Immature natural killer cell (primary cell): Measurements from ENCODE around the gene MYOCOS. TPM values are rescaled to one million over a fixed set of nuclear protein-coding genes. Genes with fewer than 3 reads are reported as not detected.
A peak's percentile ranks its signal among the peaks of the same experiment; 100 is the strongest.
"Not testable (repeated sequence)": the region's sequence is repeated elsewhere in the genome, so short reads cannot be mapped to it uniquely, and the experiment has no call there.

Experiments used
- DNase-seq, 3 donors: peaks; one replicate each; pipeline ENCODE4 v3.0.0; 2022; ENCODE audit warnings: mixed read lengths in 1 of 3
- H3K27ac Mint-ChIP-seq, 6 donors: one replicate each; pipeline ENCODE4 v1.8.0; 2020; ENCODE audit warnings: mixed read lengths in 6 of 6, mild to moderate bottlenecking in 5 of 6, inconsistent platforms in 4 of 6, moderate library complexity in 3 of 6
- H3K27me3 Mint-ChIP-seq, 3 donors: one replicate each; pipeline ENCODE4 v1.8.0; 2020 to 2021; ENCODE audit warnings: low read depth in 3 of 3, mild to moderate bottlenecking in 3 of 3, mixed read lengths in 3 of 3, moderate library complexity in 3 of 3, inconsistent platforms in 1 of 3
- H3K36me3 Mint-ChIP-seq, 3 donors: one replicate each; pipeline ENCODE4 v1.8.0; 2020; ENCODE audit warnings: mixed read lengths in 3 of 3, inconsistent platforms in 2 of 3, mild to moderate bottlenecking in 2 of 3
- H3K4me1 Mint-ChIP-seq, 2 donors: one replicate each; pipeline ENCODE4 v1.8.0; 2020; ENCODE audit warnings: inconsistent platforms in 2 of 2, mild to moderate bottlenecking in 2 of 2, mixed read lengths in 2 of 2, moderate library complexity in 1 of 2
- H3K4me3 Mint-ChIP-seq, 5 donors: one replicate each; pipeline ENCODE4 v1.8.0; 2020; ENCODE audit warnings: mild to moderate bottlenecking in 5 of 5, mixed read lengths in 5 of 5, inconsistent platforms in 3 of 5, moderate library complexity in 3 of 5
- H3K9me3 Mint-ChIP-seq, 6 donors: one replicate each; pipeline ENCODE4 v1.8.0; 2020; ENCODE audit warnings: mild to moderate bottlenecking in 6 of 6, mixed read lengths in 6 of 6, inconsistent platforms in 4 of 6, moderate library complexity in 3 of 6
- polyA plus RNA-seq, 3 donors: library from polyadenylated mRNA; unstranded; fragments of 300-500 nt; fragmentation: Illumina TruSeq; gene quantifications; one replicate each; pipeline ENCODE4 v1.2.3, GENCODE V29; 2021

Gene MYOCOS
- polyA plus RNA-seq, 3 donors from 2014 or later: not detected

DNA sequence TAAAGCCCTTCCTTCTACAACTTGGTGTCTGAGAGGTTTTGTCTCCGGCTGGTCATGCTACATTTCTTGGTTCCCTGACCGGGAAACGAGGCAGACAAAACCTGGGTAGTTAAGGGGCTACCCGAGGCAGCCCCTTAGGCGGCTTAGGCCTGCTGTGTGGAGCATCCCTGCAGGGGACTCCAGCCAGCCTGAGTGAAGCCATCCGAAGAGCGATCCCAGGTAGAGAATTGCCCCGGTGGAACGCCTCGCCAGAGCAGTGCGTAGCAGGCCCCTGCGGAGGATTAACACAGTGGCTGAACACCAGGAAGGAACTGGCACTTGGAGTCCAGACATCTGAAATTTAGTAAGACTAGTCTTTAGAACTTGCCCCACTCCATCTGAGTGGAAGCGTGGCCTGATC is 21.2 kb upstream of the MYOCOS start:
- no peaks in the 10 kb centered on the region for H3K36me3 Mint-ChIP-seq
- H3K4me1 Mint-ChIP-seq: no peaks in the 10 kb centered on the region
- no peaks in the 10 kb centered on the region for H3K9me3 Mint-ChIP-seq
- no peak overlapping the region for H3K4me3 Mint-ChIP-seq
- no peak overlapping the region for H3K27ac Mint-ChIP-seq
- no peak for DNase-seq
- H3K27me3 Mint-ChIP-seq: peaks cover 0 to 2% (median 0%) of the 10 kb centered on the region in 3 donors

DNA sequence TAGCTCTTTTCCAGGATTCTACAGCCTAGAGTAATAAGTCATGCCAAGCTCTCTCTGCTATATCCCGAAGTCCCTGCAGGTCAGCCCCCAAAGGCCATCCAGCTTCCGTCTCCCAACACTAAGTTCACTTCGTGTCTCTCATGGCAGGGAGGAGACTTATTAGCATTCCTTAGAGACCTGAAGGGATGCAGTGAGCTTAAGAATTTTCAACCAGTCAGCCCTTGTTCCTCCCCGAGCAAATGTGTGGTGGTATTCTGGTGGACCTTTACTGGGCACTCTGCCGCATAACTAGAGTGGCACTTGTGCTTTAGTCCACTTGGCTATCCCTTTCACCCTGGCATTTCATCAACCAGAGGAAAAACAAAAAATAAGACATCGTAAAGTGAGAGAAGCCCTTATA is 19.0 kb upstream of the MYOCOS start:
- not testable (repeated sequence) for H3K36me3 Mint-ChIP-seq, DNase-seq, H3K4me3 Mint-ChIP-seq, H3K9me3 Mint-ChIP-seq, H3K27me3 Mint-ChIP-seq, H3K4me1 Mint-ChIP-seq
- H3K27ac Mint-ChIP-seq: peak overlapping the region in 1 of 6 donors; percentile 3

DNA sequence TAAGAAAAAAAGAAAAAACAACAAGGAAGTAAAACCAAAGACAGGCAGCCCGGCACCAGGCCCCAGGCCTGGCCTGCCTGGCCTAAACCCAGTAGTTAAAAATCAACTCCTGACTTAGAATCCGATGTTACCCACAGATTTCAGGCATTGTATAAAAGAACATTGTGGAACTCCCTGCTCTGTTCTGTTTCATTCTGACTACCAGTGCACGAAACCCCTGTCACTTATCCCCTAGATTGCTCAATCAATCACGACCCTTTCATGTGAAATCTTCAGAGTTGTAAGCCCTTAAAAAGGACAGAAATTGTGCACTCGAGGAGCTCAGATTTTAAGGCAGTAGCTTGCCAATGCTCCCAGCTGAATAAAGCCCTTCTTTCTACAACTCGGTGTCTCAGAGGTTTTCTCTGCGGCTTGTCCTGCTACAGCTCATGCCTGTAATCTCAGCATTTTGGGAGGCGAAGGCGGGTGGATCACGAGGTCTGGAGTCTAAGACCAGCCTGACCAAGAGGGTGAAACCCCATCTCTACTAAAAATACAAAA is 15.6 kb upstream of the MYOCOS start:
- H3K27ac Mint-ChIP-seq: no peak overlapping the region
- no peaks in the 10 kb centered on the region for H3K36me3 Mint-ChIP-seq

DNA sequence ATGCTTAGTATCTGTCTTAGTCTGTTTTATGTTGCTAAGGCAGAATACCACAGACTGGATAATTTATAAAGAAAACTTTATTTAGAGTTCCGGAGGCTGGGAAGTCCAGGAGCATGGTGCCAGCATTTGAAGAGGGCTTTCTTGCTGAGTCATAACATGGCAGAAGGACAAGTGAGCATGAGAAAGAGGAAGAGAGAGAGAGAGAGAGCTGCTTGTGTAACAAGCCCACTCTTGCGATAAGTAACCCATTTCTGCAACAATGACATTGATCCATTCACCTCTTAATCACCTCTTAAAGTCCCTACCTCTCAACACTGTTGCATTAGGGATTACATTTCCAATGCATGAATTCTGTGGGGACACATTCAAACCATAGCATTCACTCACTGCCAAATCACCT is 11.7 kb upstream of the MYOCOS start:
- H3K9me3 Mint-ChIP-seq: no peaks in the 10 kb centered on the region
- no peak for DNase-seq
- H3K27me3 Mint-ChIP-seq: peaks cover 0 to 3% (median 1%) of the 10 kb centered on the region in 3 donors
- no peaks in the 10 kb centered on the region for H3K4me1 Mint-ChIP-seq
- no peak overlapping the region for H3K4me3 Mint-ChIP-seq
- no peak overlapping the region for H3K27ac Mint-ChIP-seq
- no peaks in the 10 kb centered on the region for H3K36me3 Mint-ChIP-seq

More for the DNA sequence above, 15.6 kb upstream of the MYOCOS start:
- Mint-ChIP-seq H3K27me3 (peaks cover 0 to 4% (median 1%) of the 10 kb centered on the region in 3 donors), H3K4me1 (no peaks in the 10 kb centered on the region), H3K9me3 (no peaks in the 10 kb centered on the region), H3K4me3 (no peak overlapping the region)
- no peak for DNase-seq

DNA sequence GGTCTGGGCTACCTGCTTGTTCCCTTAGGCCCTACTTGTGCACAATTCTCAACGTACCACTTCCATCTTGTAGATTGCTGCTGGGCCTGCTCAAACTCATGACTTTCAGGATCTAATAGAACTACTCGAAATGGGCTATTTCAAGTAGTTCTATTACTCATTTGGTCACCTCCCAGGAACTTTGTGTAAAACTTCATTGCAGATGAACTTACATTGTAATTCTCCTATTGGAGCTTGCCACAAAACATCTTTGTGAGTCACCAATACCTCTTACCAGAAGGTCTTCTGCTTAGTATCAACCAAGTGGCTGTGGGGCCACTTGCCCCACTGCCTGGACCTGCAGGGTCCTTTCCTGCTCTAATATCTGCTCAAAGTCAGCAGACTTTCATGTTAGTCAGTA is 10.7 kb upstream of the MYOCOS start:
- Mint-ChIP-seq H3K27ac (no peak overlapping the region), H3K27me3 (peaks cover 0 to 3% (median under 1%) of the 10 kb centered on the region in 3 donors), H3K9me3 (no peaks in the 10 kb centered on the region), H3K4me3 (no peak overlapping the region), H3K36me3 (no peaks in the 10 kb centered on the region), H3K4me1 (no peaks in the 10 kb centered on the region)
- DNase-seq: no peak

DNA sequence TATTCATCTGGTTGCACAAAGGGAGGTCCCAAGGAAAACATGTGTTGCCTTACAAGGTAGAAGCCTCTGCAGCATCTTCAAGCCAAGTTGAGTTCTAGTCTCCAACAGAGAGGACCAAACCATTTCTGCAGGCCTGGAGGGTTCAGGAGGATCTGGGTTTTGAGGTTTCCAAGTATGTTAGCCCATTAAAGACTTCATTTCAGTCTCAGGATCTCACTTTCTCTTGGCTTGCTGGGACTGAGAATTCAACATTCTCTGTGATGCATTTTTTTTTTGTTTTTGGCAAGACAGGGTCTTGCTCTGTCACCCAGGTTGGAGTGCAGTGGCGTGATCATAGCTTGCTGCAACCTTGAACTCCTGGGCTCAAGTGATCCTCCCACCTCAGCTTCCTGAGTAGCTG is 8.8 kb upstream of the MYOCOS start:
- H3K36me3 Mint-ChIP-seq: no peaks in the 10 kb centered on the region
- peaks cover 0 to 6% (median 1%) of the 10 kb centered on the region in 3 donors for H3K27me3 Mint-ChIP-seq
- H3K4me1 Mint-ChIP-seq: no peaks in the 10 kb centered on the region
- DNase-seq: no peak
- H3K27ac Mint-ChIP-seq: no peak overlapping the region
- H3K4me3 Mint-ChIP-seq: no peak overlapping the region
- H3K9me3 Mint-ChIP-seq: no peaks in the 10 kb centered on the region

DNA sequence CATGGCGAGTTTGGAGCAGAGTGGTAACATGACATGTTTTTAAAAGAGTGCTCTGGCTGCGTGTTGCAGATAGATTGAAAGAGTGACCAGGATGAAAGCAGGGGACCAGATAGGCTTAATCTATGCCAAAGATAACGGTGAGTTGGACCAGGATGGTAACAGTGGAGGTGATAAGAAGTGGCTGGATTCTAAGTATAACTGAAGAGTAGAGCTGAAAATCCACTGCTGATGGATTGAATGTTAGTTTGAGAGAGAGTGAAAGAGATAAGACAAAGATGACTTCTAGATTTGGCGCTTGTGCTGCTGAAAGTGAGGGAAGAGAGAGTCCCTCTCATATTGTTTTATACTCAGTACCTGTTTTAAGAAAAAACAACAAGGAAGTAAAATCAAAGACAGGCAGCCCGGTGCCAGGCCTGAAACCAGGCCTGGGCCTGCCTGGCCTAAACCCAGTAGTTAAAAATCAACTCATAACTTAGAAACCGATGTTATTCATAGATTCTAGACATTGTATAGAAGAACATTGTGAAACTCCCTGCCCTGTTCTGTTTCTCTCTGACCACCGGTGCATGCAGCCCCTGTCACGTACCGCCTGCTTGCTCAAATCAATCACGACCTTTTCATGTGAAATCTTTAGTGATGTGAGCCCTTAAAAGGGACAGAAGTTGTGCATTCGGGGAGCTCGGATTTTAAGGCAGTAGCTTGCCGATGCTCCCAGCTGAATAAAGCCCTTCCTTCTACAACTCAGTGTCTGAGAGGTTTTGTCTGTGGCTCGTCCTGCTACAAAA is 6.7 kb upstream of the MYOCOS start:
- H3K27me3 Mint-ChIP-seq, H3K9me3 Mint-ChIP-seq, H3K4me1 Mint-ChIP-seq, H3K27ac Mint-ChIP-seq, H3K36me3 Mint-ChIP-seq, DNase-seq, H3K4me3 Mint-ChIP-seq: not testable (repeated sequence)

DNA sequence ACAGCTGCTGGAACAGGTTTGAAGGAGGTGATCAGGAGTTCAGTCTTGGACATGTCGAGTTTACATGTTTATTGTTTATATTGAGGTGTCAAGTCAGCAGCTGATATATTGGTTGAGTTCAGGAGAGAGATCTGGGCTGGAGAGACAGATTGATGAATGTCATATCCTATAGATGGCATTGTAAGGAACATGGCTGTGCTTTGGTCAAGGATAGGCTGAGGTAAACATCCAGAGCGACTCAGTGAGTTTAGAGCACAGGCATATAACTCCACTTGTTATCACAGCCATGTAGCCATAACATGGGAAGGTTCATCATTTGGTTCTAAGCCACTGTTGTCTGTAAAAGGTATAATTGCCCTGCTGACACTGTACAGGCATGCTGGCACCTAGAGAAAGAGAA is 5.5 kb upstream of the MYOCOS start:
- Mint-ChIP-seq H3K27ac (no peak overlapping the region), H3K36me3 (no peaks in the 10 kb centered on the region), H3K27me3 (peaks cover 0 to 8% (median 6%) of the 10 kb centered on the region in 3 donors), H3K4me1 (no peaks in the 10 kb centered on the region), H3K9me3 (no peaks in the 10 kb centered on the region), H3K4me3 (no peak overlapping the region)
- DNase-seq: no peak

DNA sequence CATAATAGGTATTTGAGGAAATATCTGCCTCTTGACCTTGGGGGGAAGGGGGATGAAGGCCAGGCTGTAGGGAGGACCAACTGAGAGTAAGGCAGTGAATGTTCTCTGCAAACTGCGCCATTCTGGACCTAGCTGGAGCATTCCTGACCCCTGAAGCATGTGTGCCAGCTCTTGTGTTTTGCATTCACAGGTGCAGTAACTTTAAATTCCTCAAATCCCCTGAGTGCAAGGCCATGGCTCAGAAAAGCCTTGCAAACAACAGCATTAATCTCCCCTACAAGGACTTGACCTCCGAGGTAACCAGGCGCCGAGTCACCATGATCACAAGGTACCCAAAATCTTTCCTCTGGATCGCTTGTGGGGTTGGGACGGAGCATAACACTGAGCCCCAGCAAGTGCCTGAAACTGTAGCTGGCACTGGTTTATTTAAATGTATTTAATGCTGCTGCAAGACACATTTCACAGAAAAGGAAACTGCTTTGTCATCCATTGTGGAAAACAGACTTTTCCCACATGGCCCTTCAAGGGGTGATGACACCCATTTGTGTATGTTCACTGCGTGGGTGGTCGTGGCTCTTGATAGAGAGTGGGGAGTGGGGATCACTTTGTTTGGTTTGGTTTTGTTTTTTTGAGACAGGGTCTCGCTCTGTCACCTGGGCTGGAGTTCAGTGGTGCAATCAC is 1.7 kb downstream of the MYOCOS start:
- H3K4me1 Mint-ChIP-seq: no peaks in the 10 kb centered on the region
- no peaks in the 10 kb centered on the region for H3K36me3 Mint-ChIP-seq
- H3K27ac Mint-ChIP-seq: no peak overlapping the region
- no peak for DNase-seq
- no peak overlapping the region for H3K4me3 Mint-ChIP-seq
- H3K9me3 Mint-ChIP-seq: no peaks in the 10 kb centered on the region
- H3K27me3 Mint-ChIP-seq: peaks cover 2 to 7% (median 3%) of the 10 kb centered on the region in 3 donors

DNA sequence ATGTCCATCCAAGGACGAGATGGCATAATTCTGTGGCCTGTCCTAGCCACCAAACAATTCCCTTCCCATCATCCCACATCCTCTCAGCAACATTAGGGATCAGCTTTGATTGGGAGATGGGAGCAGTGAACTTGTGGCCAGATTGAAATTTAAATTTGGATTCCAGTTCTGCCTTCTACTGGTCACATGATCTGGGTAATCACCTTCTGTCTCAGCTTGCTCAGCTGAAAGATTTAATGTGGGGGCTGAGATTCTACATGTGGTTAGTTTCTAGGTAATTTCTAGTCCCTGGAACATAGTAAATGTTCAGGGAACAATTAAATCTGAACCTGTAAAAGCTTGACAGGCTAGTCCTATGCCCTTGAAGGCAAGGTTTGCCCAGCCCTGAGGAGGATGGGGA is 3.2 kb downstream of the MYOCOS start:
- H3K27ac Mint-ChIP-seq: no peak overlapping the region
- no peaks in the 10 kb centered on the region for H3K4me1 Mint-ChIP-seq
- no peaks in the 10 kb centered on the region for H3K36me3 Mint-ChIP-seq
- H3K27me3 Mint-ChIP-seq: peaks cover 2 to 5% (median 3%) of the 10 kb centered on the region in 3 donors
- no peak overlapping the region for H3K4me3 Mint-ChIP-seq
- H3K9me3 Mint-ChIP-seq: no peaks in the 10 kb centered on the region
- DNase-seq: no peak

DNA sequence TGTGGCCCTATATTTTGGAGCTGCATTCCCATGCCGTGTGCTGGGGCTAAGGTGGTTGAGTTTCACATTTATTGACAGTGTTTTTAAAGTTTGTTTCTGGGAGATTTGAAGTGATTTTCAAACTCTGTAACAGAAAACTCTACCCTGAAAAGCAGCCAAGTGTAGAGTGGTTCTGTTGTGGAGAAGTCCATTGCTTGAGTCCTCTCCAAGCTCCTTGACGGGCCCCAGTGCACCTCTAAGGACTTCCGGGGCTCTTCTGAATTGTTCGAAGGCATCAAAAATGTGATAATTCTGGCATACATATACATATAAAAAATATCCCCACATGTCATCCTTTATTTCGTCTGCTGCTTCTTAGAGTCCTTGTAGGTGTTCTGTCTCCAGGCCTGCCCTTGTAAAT is 5.0 kb downstream of the MYOCOS start:
- Mint-ChIP-seq H3K4me1 (no peaks in the 10 kb centered on the region), H3K9me3 (no peaks in the 10 kb centered on the region), H3K36me3 (no peaks in the 10 kb centered on the region), H3K27ac (no peak overlapping the region), H3K4me3 (no peak overlapping the region), H3K27me3 (peaks cover 0 to 9% (median 6%) of the 10 kb centered on the region in 3 donors)
- no peak for DNase-seq

DNA sequence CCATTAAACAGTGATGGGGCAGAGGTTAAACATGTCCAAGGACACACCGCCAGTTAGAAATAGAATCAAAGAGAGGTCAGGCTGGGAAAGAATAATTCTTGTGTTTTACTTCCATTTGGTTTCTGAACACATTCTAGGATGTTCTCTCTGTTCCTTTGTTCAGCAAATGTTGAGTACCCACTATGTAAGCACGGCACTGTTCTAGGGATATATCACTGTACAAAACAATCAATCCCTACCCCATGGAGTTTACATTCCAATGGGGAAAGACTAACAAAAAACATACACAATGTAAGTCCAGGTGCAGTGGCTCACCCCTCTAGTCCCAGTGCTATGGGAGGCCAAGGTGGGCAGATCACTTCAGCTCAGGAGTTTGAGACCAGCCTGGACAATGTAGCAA is 6.2 kb downstream of the MYOCOS start:
- Mint-ChIP-seq H3K36me3 (no peaks in the 10 kb centered on the region), H3K27ac (no peak overlapping the region), H3K4me1 (no peaks in the 10 kb centered on the region), H3K27me3 (peaks cover 0 to 12% (median 8%) of the 10 kb centered on the region in 3 donors), H3K9me3 (no peaks in the 10 kb centered on the region), H3K4me3 (no peak overlapping the region)
- no peak for DNase-seq

DNA sequence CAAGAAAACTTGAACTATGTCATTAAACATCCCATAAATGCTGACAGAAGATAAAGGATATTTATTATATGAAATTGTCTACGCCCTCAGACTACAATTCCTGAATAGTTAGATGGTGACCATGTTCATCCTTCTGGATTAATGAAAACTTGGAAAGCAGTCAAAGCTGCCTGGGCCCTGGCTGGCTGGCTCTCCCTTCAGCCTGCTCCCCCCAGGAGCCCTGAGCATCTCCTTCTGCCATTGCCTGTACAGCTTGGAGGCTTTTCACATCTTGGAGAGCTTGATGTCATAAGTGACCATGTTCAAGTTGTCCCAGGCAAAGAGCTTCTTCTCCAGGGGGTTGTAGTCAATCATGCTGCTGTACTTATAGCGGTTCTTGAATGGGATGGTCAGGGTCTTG is 13.6 kb downstream of the MYOCOS start:
- H3K27ac Mint-ChIP-seq: no peak overlapping the region
- peaks cover 2 to 10% (median 6%) of the 10 kb centered on the region in 3 donors for H3K27me3 Mint-ChIP-seq
- DNase-seq: no peak
- H3K36me3 Mint-ChIP-seq: no peaks in the 10 kb centered on the region
- no peak overlapping the region for H3K4me3 Mint-ChIP-seq
- no peaks in the 10 kb centered on the region for H3K4me1 Mint-ChIP-seq
- H3K9me3 Mint-ChIP-seq: no peaks in the 10 kb centered on the region

DNA sequence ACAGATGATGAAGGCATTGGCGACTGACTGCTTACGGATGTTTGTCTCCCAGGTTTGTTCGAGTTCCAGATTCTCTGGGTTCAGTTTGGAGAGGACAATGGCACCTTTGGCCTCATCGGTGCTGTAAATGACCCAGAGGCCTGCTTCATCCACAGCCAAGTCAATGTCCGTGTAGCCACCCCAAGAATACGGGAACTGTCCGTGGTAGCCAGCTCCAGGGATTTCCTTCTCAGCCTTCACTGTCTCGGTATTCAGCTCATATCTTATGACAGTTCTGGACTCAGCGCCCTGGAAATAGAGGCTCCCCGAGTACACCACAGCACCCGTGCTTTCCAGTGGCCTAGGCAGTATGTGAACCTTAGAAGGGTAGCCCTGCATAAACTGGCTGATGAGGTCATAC is 14.1 kb downstream of the MYOCOS start:
- no peaks in the 10 kb centered on the region for H3K36me3 Mint-ChIP-seq
- peaks cover 2 to 10% (median 7%) of the 10 kb centered on the region in 3 donors for H3K27me3 Mint-ChIP-seq
- no peaks in the 10 kb centered on the region for H3K9me3 Mint-ChIP-seq
- no peak overlapping the region for H3K27ac Mint-ChIP-seq
- DNase-seq: no peak
- no peaks in the 10 kb centered on the region for H3K4me1 Mint-ChIP-seq
- H3K4me3 Mint-ChIP-seq: no peak overlapping the region
